ENCODE data around the gene DNAJC7. TPM values are rescaled to one million over a fixed set of nuclear protein-coding genes. Genes with fewer than 3 reads are reported as not detected.
"Not testable (repeated sequence)": the region's sequence is repeated elsewhere in the genome, so short reads cannot be mapped to it uniquely, and the experiment has no call there.

DNAJC7 gene
- total RNA-seq, 1 donor from 2014 or later, result 74.8 TPM

GRCh38 chr17:42012363-42012762 lies 4.9 kb downstream of the DNAJC7 start:
- DNase-seq (ENCODE audit: low read depth, low spot score), result not testable (repeated sequence)

GRCh38 chr17:42010898-42011516 lies 6.2 kb downstream of the DNAJC7 start:
- no peak for DNase-seq (ENCODE audit: low read depth, low spot score)

GRCh38 chr17:42010266-42010680 lies 7.0 kb downstream of the DNAJC7 start:
- DNase-seq (ENCODE audit: low read depth, low spot score), result not testable (repeated sequence)

GRCh38 chr17:42009170-42009569 lies 8.1 kb downstream of the DNAJC7 start:
- no peak for DNase-seq (ENCODE audit: low read depth, low spot score)

- DNase-seq (ENCODE audit: low read depth, low spot score), result no peak
Measured at GRCh38 chr17:42005166-42005565, 12.1 kb downstream of the DNAJC7 start.

GRCh38 chr17:42002792-42003301 lies 14.4 kb downstream of the DNAJC7 start:
- DNase-seq (ENCODE audit: low read depth, low spot score), result no peak

- DNase-seq (ENCODE audit: low read depth, low spot score), result no peak
Measured at GRCh38 chr17:42002175-42002791, 15.0 kb downstream of the DNAJC7 start.

- DNase-seq (ENCODE audit: low read depth, low spot score), result no peak
Measured at GRCh38 chr17:42001729-42002128, 15.5 kb downstream of the DNAJC7 start.

GRCh38 chr17:42000413-42001133 lies 16.7 kb downstream of the DNAJC7 start:
- no peak for DNase-seq (ENCODE audit: low read depth, low spot score)

- DNase-seq (ENCODE audit: low read depth, low spot score), result no peak
Measured at GRCh38 chr17:41998497-41998896, 18.7 kb downstream of the DNAJC7 start.

- no peak for DNase-seq (ENCODE audit: low read depth, low spot score)
Measured at GRCh38 chr17:41996855-41997164, 20.4 kb downstream of the DNAJC7 start.

- DNase-seq (ENCODE audit: low read depth, low spot score), result no peak
Measured at GRCh38 chr17:41992576-41992975, 24.7 kb downstream of the DNAJC7 start.

- no peak for DNase-seq (ENCODE audit: low read depth, low spot score)
Measured at GRCh38 chr17:41989702-41990419, 27.4 kb downstream of the DNAJC7 start.

- no peak for DNase-seq (ENCODE audit: low read depth, low spot score)
Measured at GRCh38 chr17:41988418-41988817, 28.8 kb downstream of the DNAJC7 start.

- DNase-seq (ENCODE audit: low read depth, low spot score), result no peak
Measured at GRCh38 chr17:41987642-41988041, 29.6 kb downstream of the DNAJC7 start.

GRCh38 chr17:41986634-41987033 lies 30.6 kb downstream of the DNAJC7 start:
- no peak for DNase-seq (ENCODE audit: low read depth, low spot score)

- no peak for DNase-seq (ENCODE audit: low read depth, low spot score)
Measured at GRCh38 chr17:41985919-41986318, 31.3 kb downstream of the DNAJC7 start.

GRCh38 chr17:41984454-41984853 lies 32.8 kb downstream of the DNAJC7 start:
- DNase-seq (ENCODE audit: low read depth, low spot score), result no peak

- DNase-seq (ENCODE audit: low read depth, low spot score), result no peak
Measured at GRCh38 chr17:41982026-41982760, 35.0 kb downstream of the DNAJC7 start.

- no peak for DNase-seq (ENCODE audit: low read depth, low spot score)
Measured at GRCh38 chr17:41977991-41978390, 39.2 kb downstream of the DNAJC7 start.

GRCh38 chr17:41976142-41976768 lies 41.0 kb downstream of the DNAJC7 start:
- DNase-seq (ENCODE audit: low read depth, low spot score), result no peak

All from pulmonary artery endothelial cell (primary cell).